ENCODE results near the gene SEPSECS. TPM values are rescaled to one million over a fixed set of nuclear protein-coding genes. Genes with fewer than 3 reads are reported as not detected.

Gene SEPSECS
- total and polyA plus RNA-seq, 2 of the 13 experiments (the other 11 are each of a cell fraction or from before 2014, with no cell fraction given) = 9.4 to 14.3 TPM

DNA sequence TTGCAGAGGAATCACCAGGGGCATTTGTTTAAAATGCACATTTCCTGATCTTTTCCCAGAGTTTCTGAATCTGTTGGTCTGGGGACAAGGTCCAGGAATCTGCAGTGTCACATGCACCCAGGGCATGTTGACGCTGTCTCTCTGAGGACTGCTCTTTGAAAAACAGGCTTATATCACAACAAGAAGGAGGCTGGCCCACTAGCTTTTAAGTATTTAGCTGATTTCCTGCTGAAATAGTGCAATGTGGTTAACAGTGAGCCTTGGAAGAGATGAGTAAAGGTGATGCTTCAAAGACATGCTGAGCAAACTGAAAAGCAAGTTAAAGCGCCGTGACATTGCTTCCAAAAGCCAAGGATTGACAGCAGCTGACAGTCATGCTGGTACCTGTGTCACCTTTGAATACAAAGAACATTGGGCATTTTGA, 18.6 kb upstream of the SEPSECS start (continued):
- TF ChIP-seq, protein P1, sequence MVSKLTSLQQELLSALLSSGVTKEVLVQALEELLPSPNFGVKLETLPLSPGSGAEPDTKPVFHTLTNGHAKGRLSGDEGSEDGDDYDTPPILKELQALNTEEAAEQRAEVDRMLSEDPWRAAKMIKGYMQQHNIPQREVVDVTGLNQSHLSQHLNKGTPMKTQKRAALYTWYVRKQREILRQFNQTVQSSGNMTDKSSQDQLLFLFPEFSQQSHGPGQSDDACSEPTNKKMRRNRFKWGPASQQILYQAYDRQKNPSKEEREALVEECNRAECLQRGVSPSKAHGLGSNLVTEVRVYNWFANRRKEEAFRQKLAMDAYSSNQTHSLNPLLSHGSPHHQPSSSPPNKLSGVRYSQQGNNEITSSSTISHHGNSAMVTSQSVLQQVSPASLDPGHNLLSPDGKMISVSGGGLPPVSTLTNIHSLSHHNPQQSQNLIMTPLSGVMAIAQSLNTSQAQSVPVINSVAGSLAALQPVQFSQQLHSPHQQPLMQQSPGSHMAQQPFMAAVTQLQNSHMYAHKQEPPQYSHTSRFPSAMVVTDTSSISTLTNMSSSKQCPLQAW (CRISPR knock-in tag; IDR thresholded peaks at IDR 0.05) = peak; percentile 81
- TF ChIP-seq RXRA (CRISPR knock-in tag; IDR thresholded peaks at IDR 0.05) = no peak
- no peak for TF ChIP-seq ARID2 (CRISPR knock-in tag; IDR thresholded peaks at IDR 0.05; ENCODE audit: borderline replicate concordance)
- no peak for TF ChIP-seq ZBTB7B (CRISPR knock-in tag; IDR thresholded peaks at IDR 0.05)
- TF ChIP-seq MED1 (CRISPR knock-in tag; IDR thresholded peaks at IDR 0.05) = peak; percentile 89
- no peak for TF ChIP-seq ZNF775 (CRISPR knock-in tag; IDR thresholded peaks at IDR 0.05; ENCODE audit: borderline replicate concordance)
- no peak for TF ChIP-seq ZNF256 (CRISPR knock-in tag; conservative IDR thresholded peaks at IDR 0.05)
- TF ChIP-seq ZNF549 (CRISPR knock-in tag; IDR thresholded peaks at IDR 0.05) = no peak
- TF ChIP-seq, protein P2, sequence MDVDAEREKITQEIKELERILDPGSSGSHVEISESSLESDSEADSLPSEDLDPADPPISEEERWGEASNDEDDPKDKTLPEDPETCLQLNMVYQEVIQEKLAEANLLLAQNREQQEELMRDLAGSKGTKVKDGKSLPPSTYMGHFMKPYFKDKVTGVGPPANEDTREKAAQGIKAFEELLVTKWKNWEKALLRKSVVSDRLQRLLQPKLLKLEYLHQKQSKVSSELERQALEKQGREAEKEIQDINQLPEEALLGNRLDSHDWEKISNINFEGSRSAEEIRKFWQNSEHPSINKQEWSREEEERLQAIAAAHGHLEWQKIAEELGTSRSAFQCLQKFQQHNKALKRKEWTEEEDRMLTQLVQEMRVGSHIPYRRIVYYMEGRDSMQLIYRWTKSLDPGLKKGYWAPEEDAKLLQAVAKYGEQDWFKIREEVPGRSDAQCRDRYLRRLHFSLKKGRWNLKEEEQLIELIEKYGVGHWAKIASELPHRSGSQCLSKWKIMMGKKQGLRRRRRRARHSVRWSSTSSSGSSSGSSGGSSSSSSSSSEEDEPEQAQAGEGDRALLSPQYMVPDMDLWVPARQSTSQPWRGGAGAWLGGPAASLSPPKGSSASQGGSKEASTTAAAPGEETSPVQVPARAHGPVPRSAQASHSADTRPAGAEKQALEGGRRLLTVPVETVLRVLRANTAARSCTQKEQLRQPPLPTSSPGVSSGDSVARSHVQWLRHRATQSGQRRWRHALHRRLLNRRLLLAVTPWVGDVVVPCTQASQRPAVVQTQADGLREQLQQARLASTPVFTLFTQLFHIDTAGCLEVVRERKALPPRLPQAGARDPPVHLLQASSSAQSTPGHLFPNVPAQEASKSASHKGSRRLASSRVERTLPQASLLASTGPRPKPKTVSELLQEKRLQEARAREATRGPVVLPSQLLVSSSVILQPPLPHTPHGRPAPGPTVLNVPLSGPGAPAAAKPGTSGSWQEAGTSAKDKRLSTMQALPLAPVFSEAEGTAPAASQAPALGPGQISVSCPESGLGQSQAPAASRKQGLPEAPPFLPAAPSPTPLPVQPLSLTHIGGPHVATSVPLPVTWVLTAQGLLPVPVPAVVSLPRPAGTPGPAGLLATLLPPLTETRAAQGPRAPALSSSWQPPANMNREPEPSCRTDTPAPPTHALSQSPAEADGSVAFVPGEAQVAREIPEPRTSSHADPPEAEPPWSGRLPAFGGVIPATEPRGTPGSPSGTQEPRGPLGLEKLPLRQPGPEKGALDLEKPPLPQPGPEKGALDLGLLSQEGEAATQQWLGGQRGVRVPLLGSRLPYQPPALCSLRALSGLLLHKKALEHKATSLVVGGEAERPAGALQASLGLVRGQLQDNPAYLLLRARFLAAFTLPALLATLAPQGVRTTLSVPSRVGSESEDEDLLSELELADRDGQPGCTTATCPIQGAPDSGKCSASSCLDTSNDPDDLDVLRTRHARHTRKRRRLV (CRISPR knock-in tag; IDR thresholded peaks at IDR 0.05) = no peak
- TF ChIP-seq HDAC2 (CRISPR knock-in tag; IDR thresholded peaks at IDR 0.05) = peak; percentile 68; the same call in 1 of the 2 replicates
- TF ChIP-seq ZNF75D (CRISPR knock-in tag; IDR thresholded peaks at IDR 0.05; ENCODE audit: borderline replicate concordance) = no peak
- TF ChIP-seq KLF11 (CRISPR knock-in tag; IDR thresholded peaks at IDR 0.05) = no peak
- TF ChIP-seq, protein P3, sequence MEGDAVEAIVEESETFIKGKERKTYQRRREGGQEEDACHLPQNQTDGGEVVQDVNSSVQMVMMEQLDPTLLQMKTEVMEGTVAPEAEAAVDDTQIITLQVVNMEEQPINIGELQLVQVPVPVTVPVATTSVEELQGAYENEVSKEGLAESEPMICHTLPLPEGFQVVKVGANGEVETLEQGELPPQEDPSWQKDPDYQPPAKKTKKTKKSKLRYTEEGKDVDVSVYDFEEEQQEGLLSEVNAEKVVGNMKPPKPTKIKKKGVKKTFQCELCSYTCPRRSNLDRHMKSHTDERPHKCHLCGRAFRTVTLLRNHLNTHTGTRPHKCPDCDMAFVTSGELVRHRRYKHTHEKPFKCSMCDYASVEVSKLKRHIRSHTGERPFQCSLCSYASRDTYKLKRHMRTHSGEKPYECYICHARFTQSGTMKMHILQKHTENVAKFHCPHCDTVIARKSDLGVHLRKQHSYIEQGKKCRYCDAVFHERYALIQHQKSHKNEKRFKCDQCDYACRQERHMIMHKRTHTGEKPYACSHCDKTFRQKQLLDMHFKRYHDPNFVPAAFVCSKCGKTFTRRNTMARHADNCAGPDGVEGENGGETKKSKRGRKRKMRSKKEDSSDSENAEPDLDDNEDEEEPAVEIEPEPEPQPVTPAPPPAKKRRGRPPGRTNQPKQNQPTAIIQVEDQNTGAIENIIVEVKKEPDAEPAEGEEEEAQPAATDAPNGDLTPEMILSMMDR (CRISPR knock-in tag; IDR thresholded peaks at IDR 0.05) = no peak
- no peak for TF ChIP-seq CEBPG (CRISPR knock-in tag; IDR thresholded peaks at IDR 0.05)
- TF ChIP-seq ZNF547 (CRISPR knock-in tag; IDR thresholded peaks at IDR 0.05) = no peak
- TF ChIP-seq BRD4 (CRISPR knock-in tag; IDR thresholded peaks at IDR 0.05) = no peak
- TF ChIP-seq RXRB (CRISPR knock-in tag; IDR thresholded peaks at IDR 0.05; ENCODE audit: borderline replicate concordance) = peak; percentile 55; the same call in 1 of the 2 replicates
- TF ChIP-seq, protein P4, sequence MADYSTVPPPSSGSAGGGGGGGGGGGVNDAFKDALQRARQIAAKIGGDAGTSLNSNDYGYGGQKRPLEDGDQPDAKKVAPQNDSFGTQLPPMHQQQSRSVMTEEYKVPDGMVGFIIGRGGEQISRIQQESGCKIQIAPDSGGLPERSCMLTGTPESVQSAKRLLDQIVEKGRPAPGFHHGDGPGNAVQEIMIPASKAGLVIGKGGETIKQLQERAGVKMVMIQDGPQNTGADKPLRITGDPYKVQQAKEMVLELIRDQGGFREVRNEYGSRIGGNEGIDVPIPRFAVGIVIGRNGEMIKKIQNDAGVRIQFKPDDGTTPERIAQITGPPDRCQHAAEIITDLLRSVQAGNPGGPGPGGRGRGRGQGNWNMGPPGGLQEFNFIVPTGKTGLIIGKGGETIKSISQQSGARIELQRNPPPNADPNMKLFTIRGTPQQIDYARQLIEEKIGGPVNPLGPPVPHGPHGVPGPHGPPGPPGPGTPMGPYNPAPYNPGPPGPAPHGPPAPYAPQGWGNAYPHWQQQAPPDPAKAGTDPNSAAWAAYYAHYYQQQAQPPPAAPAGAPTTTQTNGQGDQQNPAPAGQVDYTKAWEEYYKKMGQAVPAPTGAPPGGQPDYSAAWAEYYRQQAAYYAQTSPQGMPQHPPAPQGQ (CRISPR knock-in tag; IDR thresholded peaks at IDR 0.05; ENCODE audit: borderline replicate concordance) = no peak
- peak; percentile 50; the same call in 1 of the 2 replicates for TF ChIP-seq SPEN (CRISPR knock-in tag; IDR thresholded peaks at IDR 0.05; ENCODE audit: low read depth)
- TF ChIP-seq ZNF570 (CRISPR knock-in tag; IDR thresholded peaks at IDR 0.05; ENCODE audit: borderline replicate concordance) = no peak
